NK-92 treated with Interleukin-12 subunit alpha and Interleukin-12 subunit beta, amount 100 ng/mL, for 24 hours (cell line): ENCODE measurements around the gene SLC12A8.

Experiments used
- DNase-seq: peaks from one replicate; lab custom pipeline; 2025; lab: John Stamatoyannopoulos, UW

Gene SLC12A8

GRCh38 chr3:125151916-125152315, 60.6 kb downstream of the SLC12A8 start:
- DNase-seq = no peak

GRCh38 chr3:125151442-125151817, 61.1 kb downstream of the SLC12A8 start:
- DNase-seq = no peak

GRCh38 chr3:125150525-125151441, 61.8 kb downstream of the SLC12A8 start:
- peak; percentile 36 for DNase-seq

- no peak for DNase-seq
These were observed 63.1 kb downstream of the SLC12A8 start for GRCh38 chr3:125149462-125149861.

- DNase-seq = no peak
These were observed 63.7 kb downstream of the SLC12A8 start for GRCh38 chr3:125148836-125149235.

GRCh38 chr3:125148016-125148812, 64.3 kb downstream of the SLC12A8 start:
- DNase-seq = no peak

- no peak for DNase-seq
These were observed 65.1 kb downstream of the SLC12A8 start for GRCh38 chr3:125147491-125147820.

- no peak for DNase-seq
These were observed 65.7 kb downstream of the SLC12A8 start for GRCh38 chr3:125146626-125147490.

GRCh38 chr3:125145751-125146475, 66.6 kb downstream of the SLC12A8 start:
- DNase-seq = no peak

- DNase-seq = no peak
These were observed 67.8 kb downstream of the SLC12A8 start for GRCh38 chr3:125144653-125145314.

- no peak for DNase-seq
These were observed 68.4 kb downstream of the SLC12A8 start for GRCh38 chr3:125143982-125144652.

- DNase-seq = no peak
These were observed 69.0 kb downstream of the SLC12A8 start for GRCh38 chr3:125143538-125143937.

- DNase-seq = no peak
These were observed 69.6 kb downstream of the SLC12A8 start for GRCh38 chr3:125142940-125143339.

GRCh38 chr3:125142420-125142778, 70.1 kb downstream of the SLC12A8 start:
- DNase-seq = no peak

GRCh38 chr3:125141596-125142419, 70.7 kb downstream of the SLC12A8 start:
- DNase-seq = peak; percentile 92

GRCh38 chr3:125140818-125141595, 71.5 kb downstream of the SLC12A8 start:
- no peak for DNase-seq

GRCh38 chr3:125140011-125140817, 72.3 kb downstream of the SLC12A8 start:
- no peak for DNase-seq

- DNase-seq = no peak
These were observed 73.2 kb downstream of the SLC12A8 start for GRCh38 chr3:125139386-125139785.
